ENCODE measurements around the gene PC.

PC gene

GRCh38 chr11:66823700-66824099 is 134.5 kb downstream of the PC start:
- TF ChIP-seq CTCF (IDR thresholded peaks at IDR 0.05; ENCODE audit: poor library complexity, severe bottlenecking): no peak
- Histone ChIP-seq H3K36me3 (ENCODE audit: low read depth) (peaks cover 22% of the 10 kb centered on the region), H3K27me3 (ENCODE audit: insufficient read depth, poor library complexity, severe bottlenecking) (no peaks in the 10 kb centered on the region), H3K4me3 (ENCODE audit: severe bottlenecking) (no peak overlapping the region), H3K27ac (ENCODE audit: poor library complexity, severe bottlenecking) (no peak overlapping the region), H3K4me1 (ENCODE audit: insufficient read depth, poor library complexity, severe bottlenecking) (no peaks in the 10 kb centered on the region), H3K9me3 (ENCODE audit: severe bottlenecking) (no peaks in the 10 kb centered on the region)
- no peak for ATAC-seq (ENCODE audit: low read depth)
- no peak for DNase-seq (ENCODE audit: low spot score)

GRCh38 chr11:66820901-66821300 is 137.3 kb downstream of the PC start:
- ATAC-seq (ENCODE audit: low read depth) (no peak), DNase-seq (ENCODE audit: low spot score) (no peak)
- H3K27ac ChIP-seq (ENCODE audit: poor library complexity, severe bottlenecking): no peak overlapping the region
- no peaks in the 10 kb centered on the region for H3K27me3 ChIP-seq (ENCODE audit: insufficient read depth, poor library complexity, severe bottlenecking)
- H3K4me3 ChIP-seq (ENCODE audit: severe bottlenecking): no peak overlapping the region
- no peaks in the 10 kb centered on the region for H3K4me1 ChIP-seq (ENCODE audit: insufficient read depth, poor library complexity, severe bottlenecking)
- peaks cover 34% of the 10 kb centered on the region for H3K36me3 ChIP-seq (ENCODE audit: low read depth)
- TF ChIP-seq CTCF (IDR thresholded peaks at IDR 0.05; ENCODE audit: poor library complexity, severe bottlenecking): no peak
- no peaks in the 10 kb centered on the region for H3K9me3 ChIP-seq (ENCODE audit: severe bottlenecking)

- no peak for DNase-seq (ENCODE audit: low spot score)
- peaks cover 1% of the 10 kb centered on the region for H3K4me1 ChIP-seq (ENCODE audit: insufficient read depth, poor library complexity, severe bottlenecking)
- H3K27ac ChIP-seq (ENCODE audit: poor library complexity, severe bottlenecking): no peak overlapping the region
- H3K36me3 ChIP-seq (ENCODE audit: low read depth): peaks cover 33% of the 10 kb centered on the region
- no peak for ATAC-seq (ENCODE audit: low read depth)
- H3K4me3 ChIP-seq (ENCODE audit: severe bottlenecking): no peak overlapping the region
- H3K9me3 ChIP-seq (ENCODE audit: severe bottlenecking): no peaks in the 10 kb centered on the region
- H3K27me3 ChIP-seq (ENCODE audit: insufficient read depth, poor library complexity, severe bottlenecking): no peaks in the 10 kb centered on the region
- TF ChIP-seq CTCF (IDR thresholded peaks at IDR 0.05; ENCODE audit: poor library complexity, severe bottlenecking): no peak
Measured at GRCh38 chr11:66820381-66820780, 137.8 kb downstream of the PC start.

- no peak overlapping the region for H3K4me3 ChIP-seq (ENCODE audit: severe bottlenecking)
- H3K27me3 ChIP-seq (ENCODE audit: insufficient read depth, poor library complexity, severe bottlenecking): no peaks in the 10 kb centered on the region
- ATAC-seq (ENCODE audit: low read depth) (no peak), DNase-seq (ENCODE audit: low spot score) (no peak)
- H3K4me1 ChIP-seq (ENCODE audit: insufficient read depth, poor library complexity, severe bottlenecking): peaks cover 5% of the 10 kb centered on the region
- H3K36me3 ChIP-seq (ENCODE audit: low read depth): peaks cover 27% of the 10 kb centered on the region
- no peak for TF ChIP-seq CTCF (IDR thresholded peaks at IDR 0.05; ENCODE audit: poor library complexity, severe bottlenecking)
- no peak overlapping the region for H3K27ac ChIP-seq (ENCODE audit: poor library complexity, severe bottlenecking)
- H3K9me3 ChIP-seq (ENCODE audit: severe bottlenecking): no peaks in the 10 kb centered on the region
Measured at GRCh38 chr11:66818231-66818955, 139.8 kb downstream of the PC start.

- peak; percentile 70 for ATAC-seq (ENCODE audit: low read depth)
- H3K9me3 ChIP-seq (ENCODE audit: severe bottlenecking): no peaks in the 10 kb centered on the region
- H3K27ac ChIP-seq (ENCODE audit: poor library complexity, severe bottlenecking): peak overlapping the region; percentile 11
- no peak for TF ChIP-seq CTCF (IDR thresholded peaks at IDR 0.05; ENCODE audit: poor library complexity, severe bottlenecking)
- H3K4me1 ChIP-seq (ENCODE audit: insufficient read depth, poor library complexity, severe bottlenecking): peaks cover 5% of the 10 kb centered on the region
- peaks cover 33% of the 10 kb centered on the region for H3K36me3 ChIP-seq (ENCODE audit: low read depth)
- no peak for DNase-seq (ENCODE audit: low spot score)
- H3K4me3 ChIP-seq (ENCODE audit: severe bottlenecking): no peak overlapping the region
- no peaks in the 10 kb centered on the region for H3K27me3 ChIP-seq (ENCODE audit: insufficient read depth, poor library complexity, severe bottlenecking)
Measured at GRCh38 chr11:66815646-66816045, 142.5 kb downstream of the PC start.
